HCT116 (cell line): ENCODE results near the gene SEPTIN2.

ENCODE experiments used
- CTCF ChIP-seq, 3 experiments: fragments of 200-600 bp in 1 of 3; sonication (generic) in 1 of 3; IDR thresholded peaks in 2 of 3; conservative IDR thresholded peaks in 1 of 3; 2 replicates each; pipeline ENCODE4 v1.5.1; 2012 to 2017; ENCODE audit warnings: low read depth in 2 of 3, low read length in 2 of 3, antibody characterized with exemption in 1 of 3, borderline replicate concordance in 1 of 3, control low read depth in 1 of 3, mild to moderate bottlenecking in 1 of 3, mixed read lengths in 1 of 3, mixed run types in 1 of 3, moderate library complexity in 1 of 3; ENCODE audit not compliant: insufficient read depth in 1 of 3
- EZH2 ChIP-seq: fragments of 200-600 bp; sonication (generic); IDR thresholded peaks from 2 replicates; pipeline ENCODE4 v1.6.1; 2017; ENCODE audit warnings: antibody characterized with exemption, mixed run types
- EZH2phosphoT487 ChIP-seq: fragments of 200-600 bp; IDR thresholded peaks from 2 replicates; pipeline ENCODE4 v1.6.1; 2018; ENCODE audit warnings: antibody characterized with exemption, borderline replicate concordance
- FOSL1 ChIP-seq: IDR thresholded peaks from 2 replicates; pipeline ENCODE4 v1.6.1; 2012; ENCODE audit warnings: low read depth
- SP1 ChIP-seq: IDR thresholded peaks from 2 replicates; pipeline ENCODE4 v1.6.1; 2012; ENCODE audit warnings: low read depth
- SRF ChIP-seq: IDR thresholded peaks from 2 replicates; pipeline ENCODE4 v1.6.1; 2012; ENCODE audit warnings: low read depth
- YY1 ChIP-seq: IDR thresholded peaks from 2 replicates; pipeline ENCODE4 v1.6.1; 2011; ENCODE audit warnings: low read length, low read depth, moderate library complexity, mild to moderate bottlenecking; ENCODE audit not compliant: insufficient replicate concordance; ENCODE audit errors: extremely low read depth

GRCh38 chr2:241352227-241352626 is 36.5 kb downstream of the SEPTIN2 start:
- TF ChIP-seq FOSL1 (no peak), SP1 (no peak), CTCF (IDR thresholded peaks at IDR 0.05 in 2 of 3, conservative IDR thresholded peaks at IDR 0.05 in 1 of 3; ENCODE audit: borderline replicate concordance in 1 of 3, insufficient read depth in 1 of 3, low read depth in 2 of 3, low read length in 2 of 3) (no peak), YY1 (no peak), EZH2 (no peak), EZH2phosphoT487 (no peak), SRF (no peak)
